GM19324 (cell line): ENCODE data around the gene RPL12.

Source experiments
- ATAC-seq: cut with Tn5 transposase; IDR thresholded peaks from one replicate; pipeline ENCODE4 v1.9.1; 2021; ENCODE audit warnings: mild to moderate bottlenecking, moderate library complexity; ENCODE audit not compliant: unreplicated experiment, low FRiP score

RPL12 gene

DNA sequence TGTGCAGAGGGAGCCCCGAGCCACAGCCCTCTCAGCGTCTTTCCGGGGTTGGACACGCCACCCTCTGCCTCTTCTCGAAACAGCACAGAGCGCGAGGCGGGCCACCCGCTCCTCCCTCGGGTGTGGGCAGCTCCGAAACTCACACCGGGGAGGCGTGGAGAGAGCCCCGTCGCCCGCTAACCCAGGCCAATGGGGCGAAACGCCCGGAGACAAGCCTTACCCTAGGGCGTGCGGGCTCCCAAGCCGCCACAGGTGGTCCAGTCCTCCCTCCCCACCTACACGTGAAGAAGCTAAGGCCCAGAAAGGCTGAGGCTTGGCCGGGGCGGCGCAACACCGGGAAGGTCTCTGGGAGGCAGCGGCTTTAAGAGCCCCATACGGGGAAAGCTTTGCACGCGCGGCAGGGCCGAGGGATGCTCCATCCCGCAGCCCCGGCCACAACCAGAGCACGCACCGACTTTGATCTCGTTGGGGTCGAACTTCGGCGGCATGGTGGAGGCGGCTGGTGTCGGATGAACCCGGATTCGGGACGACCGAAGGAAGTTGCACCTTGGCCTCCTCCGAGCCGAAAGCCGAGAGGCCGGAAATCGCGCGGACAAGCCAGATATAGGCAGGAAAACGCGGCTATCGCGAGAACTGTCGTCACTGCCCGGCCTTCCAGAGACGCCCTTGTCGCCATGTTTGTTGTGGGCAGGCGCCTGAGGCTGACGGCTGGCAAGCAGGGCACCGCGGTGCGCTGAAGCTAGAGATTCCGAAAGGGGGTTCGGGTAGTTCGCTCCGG is at the start of gene RPL12, which contains the start of gene LRSAM1:
TSS of gene RPL12 (minus strand) at position 577 of the 778 bp plus-strand sequence. CDS start at position 488, 89 bp downstream.
TSS of gene LRSAM1 (plus strand) at position 681 of the 778 bp plus-strand sequence. CDS start 3,018 bp downstream, outside the sequence.
- ATAC-seq, result peak; percentile 69

DNA sequence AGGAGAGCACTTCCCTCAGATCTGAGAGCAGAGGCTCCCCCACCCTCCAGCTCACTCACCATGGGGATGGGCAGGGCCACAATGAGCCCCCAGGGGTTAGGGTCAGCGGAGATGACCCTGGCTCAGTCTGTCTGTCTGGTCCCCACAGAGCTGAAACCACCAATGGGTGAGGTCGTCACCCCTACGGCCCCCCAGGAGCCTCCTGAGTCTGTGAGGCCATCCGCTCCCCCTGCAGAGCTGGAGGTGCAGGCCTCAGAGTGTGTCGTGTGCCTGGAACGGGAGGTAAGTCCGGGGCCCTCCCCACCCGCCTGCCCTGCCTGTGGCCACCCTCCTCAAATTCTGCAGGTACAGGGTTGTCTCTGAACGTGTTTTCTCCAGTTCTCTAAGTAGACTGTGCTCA is 49.7 kb upstream of the RPL12 start:
- ATAC-seq, result no peak

DNA sequence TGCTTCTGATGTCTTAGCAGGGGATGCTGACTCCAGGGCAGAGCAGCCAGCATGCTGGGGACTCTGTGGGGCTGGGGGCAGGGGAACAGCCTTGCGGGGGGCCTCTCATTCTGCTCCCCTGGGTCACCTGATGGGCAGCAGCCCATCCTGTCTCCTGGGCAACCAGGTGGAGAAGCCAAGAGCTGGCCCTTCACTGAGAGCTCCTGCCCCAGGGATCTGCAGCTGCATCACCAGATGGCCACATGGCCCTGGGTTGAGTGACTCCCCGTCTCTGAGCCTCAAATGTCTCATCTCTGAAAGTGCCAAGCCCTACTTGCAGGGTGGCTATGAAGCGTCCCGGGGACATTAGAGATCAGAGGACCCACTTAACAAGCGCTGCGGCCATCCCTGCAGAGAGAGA is 49.2 kb upstream of the RPL12 start:
- ATAC-seq, result no peak

DNA sequence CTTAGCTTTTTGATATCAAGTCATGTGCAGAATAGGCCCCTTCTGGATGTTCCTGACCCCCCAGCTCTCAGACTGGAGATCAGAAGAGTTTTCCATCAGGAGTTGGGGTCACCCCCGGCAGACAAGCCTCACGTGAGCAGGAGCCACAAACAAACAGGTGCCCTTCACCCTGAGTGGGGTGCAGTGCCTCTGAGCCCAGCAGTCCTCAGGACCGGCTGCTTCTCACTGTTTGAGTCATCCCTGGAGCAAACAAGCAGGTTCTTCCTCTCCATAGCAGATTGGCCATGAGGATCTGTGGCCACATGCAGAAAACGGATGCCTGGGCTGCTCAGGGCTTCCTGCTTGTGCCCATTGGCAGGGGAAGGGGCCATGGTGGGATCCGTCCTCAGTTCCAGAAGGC is 47.1 kb upstream of the RPL12 start:
- ATAC-seq, result no peak

DNA sequence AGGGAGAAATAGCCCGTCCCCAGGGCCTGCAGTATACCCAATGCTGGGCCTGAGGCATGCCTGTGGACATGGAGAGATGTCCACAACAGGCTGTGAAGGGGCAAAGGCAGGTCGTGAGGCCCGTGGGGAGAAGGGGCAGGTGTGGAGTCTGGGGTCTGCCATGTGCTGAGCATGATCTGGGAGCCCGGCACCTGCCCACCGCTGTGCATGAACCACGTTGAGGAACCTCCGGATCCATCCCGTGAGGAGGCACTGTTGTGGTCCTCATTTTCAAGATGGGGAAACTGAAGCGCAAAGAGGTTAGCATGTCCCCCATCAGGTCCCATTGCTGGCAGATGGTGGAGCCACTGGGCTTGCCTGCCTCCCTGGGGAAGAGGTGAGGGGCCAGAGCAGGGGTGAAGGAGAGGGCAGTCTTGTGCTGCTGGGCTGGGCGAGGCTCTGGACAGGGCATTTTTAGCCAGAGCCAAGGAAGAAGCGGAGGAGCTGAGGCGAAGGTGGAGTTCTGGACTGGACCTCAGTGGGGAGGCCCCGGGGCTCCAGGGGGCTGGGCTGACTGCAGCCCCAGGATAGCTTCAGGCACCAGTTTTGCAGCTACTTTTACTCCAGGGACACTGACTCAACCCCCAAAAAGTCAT is 46.6 kb upstream of the RPL12 start:
- no peak for ATAC-seq

DNA sequence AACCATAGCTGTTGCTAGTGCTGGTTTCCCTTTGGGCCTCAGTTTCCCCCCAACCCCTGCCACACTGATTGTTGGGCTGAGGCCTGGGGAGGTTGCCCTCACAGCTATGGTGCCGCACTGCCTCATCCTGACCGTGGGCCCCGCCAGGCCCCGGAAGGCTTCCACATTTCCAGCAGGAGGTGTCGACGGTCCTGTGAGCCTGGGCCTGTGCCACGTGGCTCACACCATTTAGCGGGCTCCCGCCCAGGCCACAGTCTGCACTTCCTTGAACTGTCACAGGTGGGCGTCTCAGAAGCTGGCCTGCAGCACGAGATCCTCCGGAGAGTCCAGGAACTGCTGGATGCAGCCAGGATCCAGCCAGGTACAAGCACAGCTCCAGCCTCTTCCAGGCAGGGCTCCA is 45.8 kb upstream of the RPL12 start:
- no peak for ATAC-seq

DNA sequence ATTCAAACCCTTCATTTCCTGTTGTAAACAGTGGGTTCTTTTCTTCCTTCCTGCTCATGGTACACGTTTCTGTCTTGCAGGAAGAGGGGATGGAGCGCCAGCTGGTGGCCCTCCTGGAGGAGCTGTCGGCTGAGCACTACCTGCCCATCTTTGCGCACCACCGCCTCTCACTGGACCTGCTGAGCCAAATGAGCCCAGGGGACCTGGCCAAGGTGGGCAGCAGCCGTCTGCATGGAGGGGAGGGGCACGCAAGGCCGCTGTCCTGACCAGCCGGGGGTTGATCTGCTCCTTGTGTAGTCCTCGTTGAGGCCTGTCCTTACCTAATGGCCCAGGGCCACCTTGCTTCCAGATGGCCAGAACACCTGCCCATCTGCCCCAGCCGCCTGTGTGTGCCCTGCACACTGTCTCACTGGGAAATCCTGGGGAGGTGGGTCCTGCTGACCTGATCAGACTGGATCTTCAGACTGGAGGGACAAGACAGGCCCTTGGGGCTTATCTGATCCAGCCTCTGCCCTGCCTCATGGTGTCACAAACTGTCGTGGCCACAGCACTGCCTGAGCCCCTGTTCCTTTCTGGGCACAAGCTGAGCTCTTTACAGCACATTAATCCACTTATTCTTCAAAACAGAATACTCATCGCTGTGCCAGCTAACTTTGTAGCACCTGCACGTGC is 44.8 kb upstream of the RPL12 start:
- ATAC-seq, result no peak

DNA sequence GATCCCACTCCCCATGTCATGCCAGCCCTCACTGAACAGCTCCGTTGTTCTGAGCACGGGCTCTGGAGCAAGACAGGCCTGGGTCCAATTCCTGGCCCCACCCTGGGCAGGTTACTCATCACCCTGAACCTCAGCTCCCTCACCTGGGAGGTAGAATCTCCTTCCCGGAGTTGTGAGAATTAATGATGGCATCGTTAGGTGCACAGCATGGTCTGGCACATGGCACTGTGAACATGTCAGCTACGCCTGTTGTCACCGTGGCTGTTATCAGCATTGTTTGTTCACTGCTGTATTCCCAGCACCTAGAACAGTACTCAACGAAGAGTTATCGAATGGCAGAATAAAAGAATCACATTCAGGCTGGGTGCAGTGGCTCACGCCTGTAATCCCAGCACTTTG is 43.1 kb upstream of the RPL12 start:
- ATAC-seq, result no peak

DNA sequence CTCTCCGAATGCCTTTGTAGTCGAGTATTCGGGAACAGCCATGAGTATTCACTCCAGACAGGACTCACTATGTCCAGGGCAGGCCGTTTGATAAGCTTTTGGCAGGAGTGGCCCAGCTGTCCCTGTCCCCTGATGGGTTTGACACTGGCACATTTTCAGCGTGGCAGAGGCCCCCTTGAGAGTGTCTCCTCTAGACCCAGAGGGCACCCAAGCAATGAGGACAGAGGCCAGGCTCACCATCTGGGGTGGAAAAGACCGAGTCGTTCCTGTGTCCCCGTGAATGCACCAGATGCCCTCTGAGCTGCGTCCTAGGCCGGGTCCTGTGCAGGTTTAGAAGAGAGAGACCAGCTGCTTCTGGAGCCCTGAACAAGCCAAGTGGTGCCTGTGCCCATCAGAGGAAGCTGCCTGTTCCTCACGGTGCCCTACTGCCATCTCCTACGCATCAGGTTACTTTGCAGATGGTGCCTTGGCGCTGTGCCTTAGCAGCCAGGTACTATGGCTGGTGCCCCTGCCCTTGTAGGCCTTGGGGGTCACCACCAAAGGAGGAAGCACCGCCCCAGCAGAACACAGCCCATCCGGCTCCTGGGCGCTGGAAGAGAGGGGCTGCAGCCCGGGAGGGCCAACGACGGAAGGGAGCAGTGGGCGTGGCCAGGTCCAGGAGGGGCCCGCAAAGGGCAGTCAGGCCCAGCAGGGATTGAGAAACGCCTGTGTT is 42.5 kb upstream of the RPL12 start:
- ATAC-seq, result no peak

DNA sequence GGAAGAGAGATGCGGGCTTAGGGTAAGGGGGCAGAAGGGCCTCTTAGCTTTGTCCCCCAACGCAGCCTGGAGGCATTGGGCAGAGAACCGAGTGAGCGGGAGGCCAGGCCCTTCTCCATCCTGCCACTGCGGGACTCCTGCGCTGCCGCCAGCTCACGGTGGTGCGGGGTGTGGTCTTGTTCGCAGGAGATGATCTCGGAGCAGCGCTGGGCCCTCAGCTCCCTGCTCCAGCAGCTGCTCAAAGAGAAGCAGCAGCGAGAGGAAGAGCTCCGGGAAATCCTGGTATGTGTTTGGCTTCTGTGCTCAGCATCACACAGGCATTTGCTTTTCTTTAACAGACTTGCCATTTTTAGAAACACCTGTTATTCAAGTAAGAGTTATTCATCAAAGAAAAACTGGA is 41.4 kb upstream of the RPL12 start:
- no peak for ATAC-seq

DNA sequence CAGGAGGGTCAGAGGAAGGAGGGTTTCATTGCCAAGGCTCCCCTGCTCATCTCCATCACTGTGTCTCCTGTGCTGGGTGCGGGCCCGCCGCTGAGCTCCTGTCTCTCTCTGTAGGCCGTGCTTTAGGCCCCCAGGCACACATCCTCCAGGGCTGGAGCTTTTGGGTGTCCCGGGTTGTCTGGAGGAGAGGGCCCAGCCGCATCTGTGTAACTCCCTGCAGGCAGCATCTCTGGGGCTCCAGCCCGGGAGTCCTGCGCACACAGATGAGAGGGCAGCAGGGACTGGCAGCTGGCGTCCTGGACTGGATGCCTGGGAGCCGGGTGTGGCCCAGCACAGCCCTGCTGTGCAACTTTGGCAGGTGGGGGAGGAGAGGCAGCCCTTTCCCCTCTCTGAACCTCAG is 40.3 kb upstream of the RPL12 start:
- no peak for ATAC-seq

DNA sequence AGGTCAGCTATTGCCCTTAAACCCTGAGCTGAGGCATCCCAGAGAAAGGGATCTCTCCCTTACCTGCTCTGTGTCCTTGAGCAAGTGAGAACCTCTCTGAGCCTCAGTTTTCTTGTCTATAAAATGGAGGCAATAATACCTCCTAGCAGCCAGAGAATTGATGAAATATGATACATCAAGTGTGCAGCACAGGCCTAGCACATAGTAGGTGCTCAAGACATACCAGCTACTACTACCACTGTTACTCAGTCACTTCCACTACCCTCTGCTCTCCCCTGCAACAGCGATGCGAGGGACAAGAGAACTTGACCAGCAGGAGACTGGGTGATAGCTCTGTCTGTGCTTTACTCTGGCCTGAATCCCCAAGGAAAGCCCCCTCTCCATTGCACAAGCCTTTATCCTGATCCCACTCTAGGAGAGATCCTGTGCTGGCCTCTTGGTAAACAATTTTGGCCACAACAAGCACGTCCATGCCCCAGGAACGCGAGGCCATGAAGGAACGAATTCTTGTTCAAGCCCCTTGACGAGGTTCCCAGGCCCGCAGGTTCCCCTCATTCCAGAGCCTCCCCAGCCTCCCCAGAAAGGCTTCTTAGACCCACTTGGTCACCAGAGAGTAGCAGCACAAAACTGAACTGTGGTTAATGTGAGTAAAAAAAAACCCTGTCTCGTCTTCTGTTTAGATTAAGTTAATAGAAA is 39.5 kb upstream of the RPL12 start:
- no peak for ATAC-seq

DNA sequence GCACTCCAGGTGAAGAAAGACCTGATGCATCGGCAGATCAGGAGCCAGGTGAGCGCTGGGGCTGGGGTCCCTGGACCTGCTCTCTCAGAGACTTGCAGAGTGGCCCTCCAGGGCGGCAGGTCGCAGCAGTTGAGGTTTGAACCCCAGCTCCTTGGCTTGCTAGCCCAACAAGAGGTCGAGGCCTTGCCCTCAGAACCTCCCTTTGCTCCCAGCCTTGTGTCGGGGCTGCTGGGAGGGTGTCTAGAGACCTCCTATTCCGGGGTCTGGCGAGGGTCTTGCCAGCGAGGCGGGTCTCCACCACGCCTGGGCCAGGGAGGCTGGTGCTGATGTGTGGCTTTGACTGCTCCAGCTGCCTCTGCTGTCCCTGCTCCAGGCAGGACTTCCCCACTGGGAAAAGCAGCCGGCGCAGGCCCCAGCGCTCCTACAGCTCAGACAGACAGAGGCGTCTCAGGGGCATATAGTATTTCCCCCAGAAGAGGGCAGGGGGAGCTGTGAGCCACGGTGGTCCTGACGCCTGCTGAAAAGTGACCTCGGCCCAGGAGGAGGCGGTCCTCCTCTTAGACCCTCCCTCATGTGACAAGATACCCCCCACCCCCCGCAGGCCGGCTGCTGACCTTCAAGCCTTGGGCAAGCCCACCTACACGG is 38.4 kb upstream of the RPL12 start:
- no peak for ATAC-seq

DNA sequence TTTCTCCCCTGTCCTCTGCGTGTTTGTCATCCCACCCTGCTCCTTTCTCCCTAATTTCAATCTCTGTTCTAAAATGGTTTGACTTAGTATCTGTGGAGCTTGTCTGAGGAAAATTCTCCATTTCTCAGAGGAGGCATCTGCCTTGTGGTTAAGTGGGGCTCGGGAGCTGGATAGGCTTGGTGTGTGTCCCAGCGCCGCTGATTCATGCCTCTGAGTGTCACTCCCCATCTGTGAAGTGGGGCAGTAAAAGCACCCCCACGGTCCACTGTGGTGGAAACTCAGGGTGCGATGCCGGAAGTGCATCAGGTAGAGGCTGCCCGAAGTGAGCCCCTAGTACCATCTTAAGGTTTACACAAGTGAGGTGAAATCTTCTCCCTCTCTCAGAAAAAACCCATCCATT is 37.7 kb upstream of the RPL12 start:
- no peak for ATAC-seq

DNA sequence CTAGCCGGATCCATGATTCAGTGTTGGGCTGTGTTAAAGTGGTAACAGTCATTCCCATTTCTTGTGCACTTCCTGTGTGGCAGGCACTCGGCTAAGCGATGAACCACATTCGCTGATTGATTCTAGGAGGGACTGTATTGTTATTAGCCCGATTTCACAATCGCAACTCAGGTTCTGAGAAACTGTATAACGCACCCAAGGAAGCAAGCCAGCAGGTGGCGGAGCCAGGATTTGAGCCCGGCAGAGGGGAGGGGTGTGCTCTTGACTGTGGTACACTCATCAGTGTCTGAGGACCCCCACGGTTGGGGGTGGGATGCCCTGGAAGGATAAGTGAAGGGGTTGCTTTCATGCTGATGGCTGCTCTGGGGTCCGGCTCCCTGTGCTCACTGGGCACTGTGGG is 34.8 kb upstream of the RPL12 start:
- ATAC-seq, result no peak

DNA sequence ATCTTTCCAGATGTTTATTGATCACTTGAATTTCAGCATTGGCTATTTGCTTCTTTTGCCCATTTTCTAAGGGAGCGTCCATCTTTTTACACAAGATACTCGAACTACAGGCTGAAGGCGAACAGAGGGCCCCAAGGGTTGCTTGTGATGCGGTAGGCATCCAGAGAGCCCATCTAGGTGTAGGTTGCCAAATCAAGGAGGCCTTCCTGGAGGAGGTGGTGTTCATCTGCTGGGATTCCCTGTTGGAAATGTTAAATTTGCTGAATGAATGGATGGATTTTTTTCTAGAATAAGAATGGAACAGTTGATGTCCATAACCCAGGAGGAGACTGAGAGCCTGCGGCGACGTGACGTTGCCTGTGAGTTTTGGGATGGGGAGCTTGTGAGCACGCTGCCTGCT is 31.5 kb upstream of the RPL12 start:
- ATAC-seq, result no peak

DNA sequence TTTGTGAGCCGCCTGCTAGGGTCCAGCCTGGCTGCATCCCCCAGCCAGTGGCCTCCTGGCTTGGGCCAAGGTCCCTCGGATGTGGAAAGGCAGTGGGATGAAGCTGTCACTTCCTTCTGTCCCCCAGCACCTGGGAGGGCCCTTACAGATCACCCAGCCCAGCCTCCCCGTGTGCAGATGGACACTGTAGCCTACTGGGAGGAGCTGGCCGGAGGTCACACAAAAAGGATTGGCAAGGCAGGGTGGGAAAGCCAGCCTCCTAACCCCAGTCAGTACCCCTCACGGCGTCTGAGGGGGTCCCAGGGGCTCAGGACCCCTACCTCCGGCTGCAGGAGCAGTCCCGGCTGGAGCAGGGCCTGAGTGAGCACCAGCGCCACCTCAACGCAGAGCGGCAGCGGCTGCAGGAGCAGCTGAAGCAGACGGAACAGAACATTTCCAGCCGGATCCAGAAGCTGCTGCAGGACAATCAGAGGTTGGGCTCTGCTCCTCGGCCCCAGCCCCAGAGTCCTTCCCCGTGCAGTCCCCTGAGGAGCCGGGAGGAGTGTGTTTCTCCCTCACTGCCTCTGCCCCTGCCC is 28.4 kb upstream of the RPL12 start:
- ATAC-seq, result no peak

DNA sequence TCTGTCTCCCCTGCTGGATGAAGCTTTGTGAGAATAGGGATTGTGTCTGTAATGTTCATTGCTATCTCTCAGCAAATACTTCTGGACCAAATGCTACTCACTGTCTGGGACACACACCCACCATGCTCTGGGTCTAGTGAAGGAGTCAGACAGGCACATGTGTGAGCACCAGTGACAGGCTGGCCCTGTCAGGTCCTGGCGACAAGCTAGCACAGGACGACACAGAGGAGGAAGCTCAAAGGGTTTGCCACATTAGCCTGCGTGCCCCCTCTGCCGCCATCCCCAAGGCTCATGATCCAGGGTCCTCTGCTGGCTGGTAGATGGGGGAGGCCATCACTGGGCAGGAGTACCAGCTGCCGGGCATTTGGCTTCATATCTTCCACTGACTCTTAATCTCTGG is 23.4 kb upstream of the RPL12 start:
- ATAC-seq, result no peak

DNA sequence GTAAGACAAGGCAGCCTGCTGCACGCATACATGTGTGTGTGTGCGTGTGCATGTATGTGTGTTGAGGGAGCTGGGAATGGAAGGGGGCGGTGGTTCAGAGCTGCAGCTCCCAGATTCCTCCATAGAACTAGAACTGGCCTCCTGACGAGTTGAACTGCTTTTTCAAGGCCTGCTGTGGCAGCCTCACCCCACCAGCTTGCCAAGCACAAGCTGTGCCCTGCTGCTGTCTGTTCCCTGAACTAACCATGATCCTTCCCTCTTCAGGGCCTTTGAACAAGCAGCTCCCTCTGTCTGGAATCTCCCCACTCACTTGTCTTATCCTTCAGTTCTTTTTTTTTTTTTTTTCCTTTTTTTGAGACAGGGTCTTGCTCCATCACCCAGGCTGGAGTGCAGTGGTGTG is 22.7 kb upstream of the RPL12 start:
- no peak for ATAC-seq

DNA sequence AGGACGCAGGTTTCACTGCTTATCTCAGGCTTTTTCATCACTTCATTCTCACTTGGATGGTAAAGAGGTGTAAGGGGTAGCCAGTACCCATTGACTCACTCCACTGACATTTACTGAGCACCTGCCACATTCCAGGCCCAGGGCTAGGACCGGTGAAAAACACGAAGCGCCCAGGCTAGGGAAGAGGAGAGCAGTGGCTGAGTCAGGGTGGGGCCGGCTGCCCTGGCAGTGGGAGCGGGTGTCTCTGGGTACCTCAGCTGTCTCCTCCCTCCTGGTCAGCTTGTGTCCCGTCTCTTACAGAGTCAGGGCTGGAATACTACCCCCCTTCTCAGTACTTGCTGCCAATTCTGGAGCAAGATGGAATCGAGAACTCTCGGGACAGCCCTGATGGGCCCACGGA is 22.3 kb upstream of the RPL12 start:
- ATAC-seq, result no peak
